HTR-8/SVneo (cell line): ENCODE measurements around the gene SLC49A3.
"Not testable (repeated sequence)": the region's sequence is repeated elsewhere in the genome, so short reads cannot be mapped to it uniquely, and the experiment has no call there.

Experiments used
- DNase-seq: peaks from one replicate; pipeline ENCODE4 v3.0.0; 2011; ENCODE audit warnings: low spot score, mixed read lengths; ENCODE audit not compliant: insufficient read length
- FAIRE-seq: peaks from 2 replicates; lab custom pipeline; 2011; peaks lifted over from hg19 to GRCh38; lab: Jason Lieb, UNC

The SLC49A3 gene

DNA sequence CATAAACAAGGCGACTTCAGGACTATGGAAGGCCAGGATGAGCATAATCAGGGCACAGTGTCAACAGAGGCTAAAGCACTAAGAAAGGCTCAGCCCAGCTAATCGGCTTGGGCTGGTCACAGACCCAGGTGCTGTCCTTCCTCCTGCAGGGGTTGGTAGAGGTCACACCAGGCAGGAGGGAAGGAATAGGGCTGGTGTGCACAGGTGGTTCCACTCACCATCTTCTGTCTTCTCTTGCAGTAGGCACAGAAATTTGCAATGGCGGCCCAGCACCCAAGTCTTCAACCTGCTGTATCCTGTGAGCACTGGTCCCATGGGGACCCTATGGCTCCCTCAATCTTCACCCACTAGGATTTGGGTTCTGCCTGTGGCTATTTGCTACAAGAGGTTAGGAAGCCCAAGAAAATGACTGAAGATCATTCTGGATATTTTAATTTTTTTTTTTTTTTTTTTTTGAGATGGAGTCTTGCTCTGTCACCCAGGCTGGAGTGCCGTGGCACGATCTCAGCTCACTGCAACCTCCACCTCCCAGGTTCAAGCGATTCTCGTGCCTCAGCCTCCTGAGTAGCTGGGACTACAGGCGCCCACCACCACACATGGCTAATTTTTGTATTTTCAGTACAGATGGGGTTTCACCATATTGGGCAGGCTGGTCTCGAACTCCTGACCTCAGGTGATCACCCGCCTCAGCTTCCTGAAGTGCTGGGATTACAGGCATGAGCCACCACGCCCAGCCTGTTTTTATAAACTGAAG lies 19.0 kb downstream of the SLC49A3 start:
- not testable (repeated sequence) for DNase-seq

DNA sequence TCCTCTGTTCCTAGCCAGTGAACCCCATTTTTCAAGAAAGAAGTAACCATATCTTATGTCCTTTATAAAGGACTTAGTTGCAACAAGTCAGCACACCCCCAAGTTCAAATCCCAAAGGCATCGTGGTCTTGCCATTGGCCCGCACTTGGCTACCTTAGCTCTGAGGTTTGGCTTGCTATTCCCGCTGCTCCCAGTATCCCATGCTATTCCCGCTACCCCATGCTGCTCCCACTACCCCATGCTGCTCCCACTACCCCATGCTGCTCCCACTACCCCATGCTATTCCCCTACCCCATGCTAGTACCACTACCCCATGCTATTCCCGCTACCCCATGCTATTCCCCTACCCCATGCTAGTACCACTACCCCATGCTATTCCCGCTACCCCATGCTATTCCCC lies 20.7 kb downstream of the SLC49A3 start:
- FAIRE-seq, DNase-seq: not testable (repeated sequence)

More for the DNA sequence above, 19.0 kb downstream of the SLC49A3 start:
- FAIRE-seq, result not testable (repeated sequence)

DNA sequence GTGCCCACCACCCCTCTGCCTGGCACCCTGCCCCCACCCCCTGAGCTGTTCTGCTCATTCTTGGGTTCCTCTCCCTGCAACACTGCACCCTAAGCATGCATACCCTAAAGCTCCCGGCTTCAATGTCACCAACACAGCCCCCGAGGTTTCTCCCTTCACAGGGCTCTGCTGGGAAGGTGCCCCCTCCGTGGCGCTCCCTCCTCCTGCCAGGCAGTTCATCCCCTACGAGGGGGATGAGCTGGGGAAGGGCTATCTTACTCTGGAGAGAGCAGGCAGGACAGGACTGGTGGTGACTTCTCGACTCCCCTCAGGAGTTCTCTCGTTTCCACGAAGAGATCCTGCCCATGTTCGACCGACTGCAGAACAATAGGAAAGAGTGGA lies 21.4 kb downstream of the SLC49A3 start:
- DNase-seq, result no peak

GRCh38 chr4:666822-667544 lies 22.0 kb downstream of the SLC49A3 start:
- FAIRE-seq, result no peak

More for the DNA sequence above, 21.4 kb downstream of the SLC49A3 start:
- FAIRE-seq, result no peak

GRCh38 chr4:666436-666810 lies 22.5 kb downstream of the SLC49A3 start:
- DNase-seq (no peak), FAIRE-seq (no peak)

More at GRCh38 chr4:666822-667544, 22.0 kb downstream of the SLC49A3 start:
- DNase-seq, result no peak

GRCh38 chr4:665751-666435 lies 23.1 kb downstream of the SLC49A3 start:
- no peak for FAIRE-seq

DNA sequence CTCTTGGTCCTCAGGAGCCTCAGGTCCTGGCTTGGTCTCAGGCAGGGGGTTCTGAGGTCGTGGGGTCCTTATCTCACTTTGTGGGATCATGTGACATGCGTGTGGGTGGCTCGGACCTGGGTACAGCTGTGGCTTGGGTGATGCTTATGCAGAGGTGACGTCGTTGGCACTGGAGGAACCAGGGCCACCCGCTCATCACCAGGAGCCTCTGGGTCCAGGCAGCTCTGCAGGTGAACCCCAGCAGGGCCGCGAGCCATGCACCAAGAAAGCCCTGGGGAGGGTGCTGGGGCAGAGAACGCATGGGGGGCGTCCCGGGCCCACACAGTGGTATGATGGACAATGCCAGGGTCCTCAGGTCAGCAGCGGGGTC lies 23.6 kb downstream of the SLC49A3 start:
- FAIRE-seq, result no peak
- no peak for DNase-seq

More at GRCh38 chr4:665751-666435, 23.1 kb downstream of the SLC49A3 start:
- no peak for DNase-seq

- FAIRE-seq (no peak), DNase-seq (no peak)
Observed at GRCh38 chr4:664713-665231, 24.2 kb downstream of the SLC49A3 start.

DNA sequence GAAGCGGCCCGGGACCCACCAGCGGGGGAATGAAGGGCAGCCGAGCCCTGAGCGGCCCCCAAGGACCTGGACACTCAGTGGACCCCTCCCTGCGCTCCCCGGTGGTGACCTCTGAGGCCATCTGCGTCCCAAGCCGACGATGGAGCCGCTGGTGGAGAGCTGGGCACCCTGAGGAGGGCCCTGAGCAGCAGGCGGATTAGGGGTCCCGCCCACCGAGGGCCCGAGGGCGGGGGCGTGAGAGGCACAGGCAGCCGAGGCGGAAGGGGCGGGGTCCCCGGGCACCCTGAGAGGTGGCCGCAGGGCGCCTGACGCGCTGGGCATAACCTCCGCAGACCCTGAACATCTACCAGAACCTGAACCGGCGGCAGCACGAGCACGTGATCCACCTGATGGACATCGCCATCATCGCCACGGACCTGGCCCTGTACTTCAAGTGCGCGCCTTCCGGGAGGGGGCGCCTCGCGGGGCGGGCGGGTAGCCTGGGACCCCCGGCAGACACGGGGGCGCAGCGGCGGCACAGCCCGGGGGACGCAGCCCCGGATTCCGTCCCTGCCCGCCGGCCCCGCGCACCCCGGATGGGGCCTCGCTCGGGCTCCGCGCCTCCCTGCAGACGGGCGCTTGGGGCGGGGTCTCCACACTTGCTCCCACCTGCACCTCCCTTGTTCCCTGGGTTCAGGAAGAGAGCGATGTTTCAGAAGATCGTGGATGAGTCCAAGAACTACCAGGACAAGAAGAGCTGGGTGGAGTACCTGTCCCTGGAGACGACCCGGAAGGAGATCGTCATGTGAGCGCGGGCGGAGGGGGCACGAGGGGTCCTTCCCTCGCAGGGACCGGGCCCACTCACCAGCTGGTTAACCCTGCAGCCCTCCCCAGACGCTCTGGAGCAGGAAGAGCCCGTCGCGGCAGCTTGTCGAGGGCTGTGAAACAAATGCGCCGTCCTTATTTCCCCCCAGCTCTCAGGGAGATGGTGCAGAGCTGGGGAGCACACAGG lies 25.2 kb downstream of the SLC49A3 start:
- FAIRE-seq (no peak), DNase-seq (no peak)

- no peak for DNase-seq
- no peak for FAIRE-seq
Observed at GRCh38 chr4:663046-663437, 25.9 kb downstream of the SLC49A3 start.

- DNase-seq (no peak), FAIRE-seq (no peak)
Observed at GRCh38 chr4:661881-662761, 26.8 kb downstream of the SLC49A3 start.

DNA sequence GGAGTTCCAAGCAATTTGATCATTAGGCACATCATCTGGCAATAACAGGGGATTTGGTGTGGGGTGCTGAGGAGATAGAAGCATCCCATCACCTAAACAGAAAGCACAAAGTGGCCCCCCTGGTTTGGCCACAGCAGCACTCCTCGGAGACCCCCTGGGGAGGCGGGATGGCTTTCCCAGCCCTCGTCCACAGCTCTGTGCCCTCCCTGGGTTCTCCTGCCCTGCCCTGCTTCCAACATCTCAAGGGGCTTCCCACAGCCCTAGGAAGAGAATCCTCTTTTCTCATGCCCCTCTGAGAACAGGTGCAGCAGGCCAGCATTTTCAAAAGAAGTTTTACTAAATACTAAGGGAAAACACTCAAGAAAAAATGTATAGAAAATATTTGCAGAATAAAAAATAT lies 27.7 kb downstream of the SLC49A3 start:
- FAIRE-seq, result no peak
- DNase-seq, result no peak

DNA sequence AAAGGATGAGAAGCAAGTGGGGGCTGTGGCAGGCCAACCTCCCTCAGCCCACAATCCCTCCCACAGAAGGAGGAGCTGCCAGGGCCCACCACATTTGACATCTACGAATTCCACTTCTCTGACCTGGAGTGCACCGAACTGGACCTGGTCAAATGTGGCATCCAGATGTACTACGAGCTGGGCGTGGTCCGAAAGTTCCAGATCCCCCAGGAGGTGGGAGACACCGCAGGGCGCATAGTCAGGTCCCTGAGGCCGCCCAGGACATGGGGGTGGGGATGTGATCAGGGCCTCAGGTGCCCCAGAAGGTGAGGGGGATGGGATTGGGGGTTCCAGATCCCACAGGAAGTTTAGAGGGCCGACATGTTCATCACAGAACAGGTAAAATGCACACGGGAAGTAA lies 28.6 kb downstream of the SLC49A3 start:
- DNase-seq (no peak), FAIRE-seq (no peak)

DNA sequence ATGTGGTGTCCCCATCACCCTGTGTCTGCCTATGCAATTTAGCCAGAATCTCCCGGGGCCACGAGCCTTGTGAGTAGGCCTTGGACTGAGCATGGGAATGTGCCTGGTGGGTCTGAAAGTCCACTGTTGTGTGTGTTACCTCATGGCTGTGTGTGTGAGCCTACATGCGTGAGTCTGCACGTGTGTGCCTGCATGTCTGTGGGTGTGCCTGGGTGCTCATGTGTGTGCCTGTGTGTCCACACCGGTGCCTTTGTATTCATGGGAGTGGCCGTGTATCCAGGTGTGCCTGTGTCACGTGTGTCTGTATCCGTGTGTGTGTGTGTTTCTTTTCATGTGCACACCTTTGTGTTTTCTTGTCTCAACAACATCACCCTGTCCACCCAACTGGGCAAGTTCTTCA lies 29.1 kb downstream of the SLC49A3 start:
- FAIRE-seq (no peak), DNase-seq (no peak)

- DNase-seq (no peak), FAIRE-seq (peak; percentile 91)
Observed at GRCh38 chr4:658681-659667, 30.0 kb downstream of the SLC49A3 start.

DNA sequence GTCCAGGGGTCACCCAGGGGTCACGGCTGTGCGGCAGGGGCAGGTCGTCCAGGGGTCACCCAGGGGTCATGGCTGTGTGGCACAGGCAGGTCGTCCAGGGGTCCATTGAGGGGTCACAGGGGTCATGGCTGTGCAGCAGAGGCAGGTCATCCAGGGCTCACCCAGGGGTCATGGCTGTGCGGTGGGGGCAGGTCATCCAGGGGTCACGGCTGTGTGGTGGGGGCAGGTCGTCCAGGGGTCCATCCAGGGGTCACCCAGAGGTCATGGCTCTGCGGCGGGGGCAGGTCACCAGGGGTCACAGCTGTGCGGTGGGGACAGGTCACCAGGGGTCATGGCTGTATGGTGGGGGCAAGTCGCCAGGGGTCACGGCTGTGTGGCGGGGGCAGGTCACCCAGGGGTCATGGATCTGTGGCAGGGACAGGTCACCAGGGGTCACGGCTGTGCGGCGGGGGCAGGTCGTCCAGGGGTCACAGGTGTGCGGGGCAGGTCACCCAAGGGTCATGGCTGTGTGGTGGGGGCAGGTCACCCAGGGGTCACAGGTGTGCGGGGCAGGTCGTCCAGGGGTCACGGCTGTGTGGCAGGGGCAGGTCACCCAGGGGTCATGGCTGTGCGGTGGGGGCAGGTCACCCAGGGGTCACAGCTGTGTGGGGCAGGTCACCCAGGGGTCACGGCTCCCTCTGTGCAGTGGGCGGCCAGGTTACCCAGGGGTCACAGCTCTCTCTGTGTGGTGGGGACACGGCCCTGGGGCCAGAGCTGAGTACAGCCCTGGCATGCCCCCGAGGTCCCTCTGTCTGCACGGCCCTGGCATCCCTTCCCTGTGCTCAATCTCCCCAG lies 30.9 kb downstream of the SLC49A3 start:
- FAIRE-seq, result no peak

More for the DNA sequence above, 30.9 kb downstream of the SLC49A3 start:
- DNase-seq, result no peak
